ENCODE data around the gene CRACR2B.

The CRACR2B gene

DNA sequence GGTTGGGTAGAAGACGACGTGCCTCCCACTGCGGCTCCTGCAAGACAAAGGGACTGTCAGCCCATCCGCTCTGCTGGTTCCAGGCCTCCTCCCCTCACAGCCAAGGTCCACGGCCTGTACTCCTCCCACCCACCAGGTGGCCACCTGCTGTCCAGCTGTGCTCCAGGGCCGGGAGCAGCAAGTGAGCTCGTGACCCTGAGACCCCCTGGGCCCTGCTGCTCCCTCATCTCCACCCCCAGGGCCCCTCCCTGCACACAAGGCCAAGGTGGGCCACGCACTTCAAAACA lies 42.4 kb downstream of the CRACR2B start:
- DNase-seq = no peak

- no peak for DNase-seq
Observed at GRCh38 chr11:870418-870817, 42.7 kb downstream of the CRACR2B start.

DNA sequence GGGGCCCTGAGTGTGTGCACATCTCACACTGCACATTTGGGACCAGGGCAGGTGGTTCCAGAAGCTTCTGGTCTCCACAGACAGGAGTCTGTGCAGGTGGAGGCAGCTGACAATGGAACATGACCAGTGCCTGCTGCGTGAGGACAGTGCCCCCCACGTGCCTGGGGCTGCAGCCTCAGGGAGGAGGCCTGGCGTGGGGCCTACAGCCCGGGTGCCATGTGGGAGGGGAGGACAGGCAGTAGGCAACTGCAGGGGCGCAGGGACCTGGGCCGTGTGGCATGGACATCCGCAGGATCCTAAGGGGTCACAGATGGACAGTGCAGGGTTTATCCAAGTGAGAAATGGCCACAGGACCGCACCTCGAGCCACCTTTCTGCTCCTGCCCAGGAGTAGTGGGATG lies 43.8 kb downstream of the CRACR2B start:
- no peak for DNase-seq

DNA sequence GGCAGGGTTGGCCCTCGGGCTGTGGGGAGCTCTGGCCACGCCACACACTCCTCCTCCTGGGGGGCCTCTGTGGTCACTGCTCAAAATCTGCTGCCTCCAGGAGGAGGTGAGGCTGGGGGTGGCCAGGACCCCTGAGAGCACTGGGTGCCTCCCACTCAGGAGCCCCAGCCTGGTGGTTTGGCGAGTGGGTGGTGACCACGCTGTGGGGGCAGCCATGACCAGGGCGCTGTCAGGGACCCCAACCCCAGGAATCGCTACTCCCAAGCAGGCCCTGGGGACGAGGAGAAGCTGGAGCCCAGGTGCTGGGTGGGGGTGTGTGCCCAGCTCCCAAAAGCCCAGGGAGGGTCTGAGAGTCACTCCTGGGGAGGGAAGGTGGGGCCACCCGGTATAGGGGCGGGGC lies 45.1 kb downstream of the CRACR2B start:
- DNase-seq = no peak

GRCh38 chr11:873706-874105 lies 46.0 kb downstream of the CRACR2B start:
- DNase-seq = no peak

GRCh38 chr11:875203-875602 lies 47.5 kb downstream of the CRACR2B start:
- DNase-seq = no peak

DNA sequence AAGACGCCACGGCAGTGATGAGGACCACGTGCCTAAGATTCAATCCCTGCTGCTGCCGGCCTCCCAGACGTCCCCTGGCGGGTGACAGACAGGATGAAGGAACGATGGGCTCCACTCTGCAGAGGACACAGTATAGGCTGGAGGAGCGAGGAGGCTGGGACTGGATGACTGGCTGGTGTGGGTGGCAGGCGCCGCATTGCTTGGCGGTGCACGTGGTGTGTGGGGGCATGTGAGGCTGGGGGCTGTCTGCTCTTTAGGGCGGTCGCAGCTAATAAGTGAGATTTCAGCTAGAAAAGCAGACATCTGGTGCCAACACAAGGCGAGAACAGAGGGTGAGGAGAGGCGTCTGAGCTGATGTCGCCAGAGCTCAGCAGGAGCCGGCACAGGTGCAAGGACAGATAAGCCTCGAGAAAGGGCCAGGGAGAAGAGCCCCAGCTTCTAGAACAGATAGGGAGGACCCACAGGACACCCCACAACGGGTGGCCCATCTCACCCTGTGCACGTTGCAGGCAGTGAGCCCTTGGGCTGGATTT lies 48.1 kb downstream of the CRACR2B start:
- DNase-seq = no peak

DNA sequence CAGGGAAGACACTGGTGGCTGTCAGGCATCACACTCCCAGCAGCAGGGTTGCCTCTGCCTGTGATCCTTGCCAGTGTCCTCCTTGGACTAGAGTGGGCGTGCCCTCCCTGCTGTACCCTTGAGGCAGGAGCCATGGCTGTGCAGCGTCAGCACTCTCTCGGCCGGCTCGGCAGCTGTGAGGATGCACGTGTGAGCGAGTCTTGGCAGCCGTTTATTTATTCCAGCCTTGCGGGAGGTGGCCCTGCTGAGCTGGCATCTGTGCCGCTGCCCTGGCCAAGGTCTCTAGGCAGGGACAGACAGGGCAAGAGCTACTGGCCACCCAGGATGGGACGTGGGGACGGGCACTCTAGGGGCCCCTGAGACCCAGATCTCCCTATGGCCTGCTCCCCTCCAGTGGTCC lies 48.8 kb downstream of the CRACR2B start:
- no peak for DNase-seq

- peak; percentile 40 for DNase-seq
Observed at GRCh38 chr11:877565-877964, 49.8 kb downstream of the CRACR2B start.

- no peak for DNase-seq
Observed at GRCh38 chr11:880447-880846, 52.7 kb downstream of the CRACR2B start.
